NCI-H2107 (cell line): Measurements from ENCODE around the gene COL28A1.
A peak's percentile ranks its signal among the peaks of the same experiment; 100 is the strongest.

Experiments used
- DNase-seq: peaks from one replicate; lab custom pipeline; 2025; lab: John Stamatoyannopoulos, UW

COL28A1 gene

DNA sequence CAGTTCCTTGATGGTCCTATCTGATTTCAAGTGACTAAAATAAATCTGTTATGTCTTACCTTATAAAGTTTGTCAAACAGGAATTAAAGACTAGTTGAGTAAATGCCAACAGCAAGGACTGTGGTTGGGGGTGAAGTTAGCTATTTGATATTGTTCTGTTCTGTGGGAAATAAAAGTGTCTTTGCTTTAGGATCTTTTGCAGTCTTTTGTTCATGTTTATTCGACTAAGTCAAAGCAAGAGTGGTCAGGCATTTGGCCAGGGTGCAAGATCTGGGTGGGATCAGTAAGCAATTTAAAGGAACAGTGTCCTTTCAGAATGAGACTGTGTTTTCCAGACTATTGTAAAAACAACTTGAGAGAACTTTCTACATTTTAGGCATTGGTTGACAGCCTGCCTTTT is at the start of gene COL28A1:
Gene COL28A1 (minus strand): TSS at position 183 of the 400 bp plus-strand sequence. CDS start 2,998 bp downstream, outside the sequence.
- no peak for DNase-seq

- no peak for DNase-seq
Observed at GRCh38 chr7:7584653-7585052, 49.0 kb upstream of the COL28A1 start.

GRCh38 chr7:7583731-7584130 is 48.1 kb upstream of the COL28A1 start:
- DNase-seq, result no peak

DNA sequence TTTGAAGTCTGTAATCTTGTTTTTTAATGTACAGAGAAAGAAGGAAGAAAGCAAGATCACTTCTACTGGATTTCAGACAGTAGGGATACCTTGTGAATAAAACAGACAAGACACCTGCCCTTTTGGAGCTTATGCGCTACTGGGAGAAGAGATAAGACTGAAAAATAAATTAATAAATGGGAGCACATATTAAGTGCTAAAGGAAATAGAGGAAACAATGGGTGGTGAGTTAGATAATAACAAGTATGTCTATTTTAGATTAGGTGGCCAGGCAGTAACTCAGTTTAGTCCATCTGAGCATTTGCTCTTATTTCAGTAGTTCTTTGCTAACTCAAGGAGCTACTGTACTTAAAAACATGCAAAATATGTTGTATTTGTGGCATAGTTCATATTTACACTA is 46.9 kb upstream of the COL28A1 start:
- DNase-seq, result no peak

DNA sequence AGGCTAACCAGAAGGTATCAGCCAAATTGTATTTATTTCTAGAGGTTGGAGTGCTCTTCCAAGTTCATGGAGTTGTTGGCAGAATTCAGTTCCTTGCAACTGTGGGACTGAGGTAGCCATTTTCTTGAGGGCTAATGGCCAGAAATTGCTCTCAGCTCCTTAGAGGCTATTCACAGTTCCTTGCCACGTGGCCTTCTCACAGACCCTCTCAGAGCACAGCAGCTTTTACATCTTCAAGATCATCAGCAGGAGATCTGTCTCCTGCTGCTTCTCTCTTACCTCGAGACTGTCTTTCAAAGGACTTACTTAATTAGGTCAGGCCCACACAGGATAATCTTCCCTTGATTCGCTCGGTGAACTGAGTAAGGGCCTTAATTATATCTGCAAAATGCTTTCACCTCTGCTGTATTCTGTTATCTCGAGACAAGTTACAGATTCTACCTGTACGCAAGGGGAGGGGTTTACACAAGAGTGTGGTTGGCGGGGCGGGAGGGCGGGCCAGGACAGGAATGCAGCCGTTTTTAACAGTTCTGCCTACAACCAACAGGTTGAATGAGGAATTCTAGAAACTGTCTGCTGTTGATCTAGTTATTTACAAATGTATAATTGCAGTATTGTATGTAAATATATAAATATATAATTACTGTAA is 46.0 kb upstream of the COL28A1 start:
- no peak for DNase-seq

DNA sequence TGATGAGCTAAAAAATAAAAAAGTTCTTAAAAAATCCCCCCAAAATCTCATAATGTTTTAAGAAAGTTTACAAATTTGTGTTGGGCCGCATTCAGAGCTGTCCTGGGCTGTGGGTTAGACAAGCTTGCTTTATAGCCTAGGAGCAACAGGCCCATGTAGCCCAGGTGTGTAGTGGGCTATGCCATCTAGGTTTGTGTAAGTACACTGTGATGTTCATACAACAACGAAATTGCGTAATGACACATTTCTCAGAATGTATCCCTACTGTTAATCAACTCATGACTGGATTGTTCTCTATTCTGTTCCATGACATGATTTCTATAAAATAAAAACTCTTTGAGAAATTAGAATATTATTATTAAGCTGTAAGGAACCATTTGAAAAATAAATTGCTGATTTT is 44.0 kb upstream of the COL28A1 start:
- DNase-seq, result no peak

DNA sequence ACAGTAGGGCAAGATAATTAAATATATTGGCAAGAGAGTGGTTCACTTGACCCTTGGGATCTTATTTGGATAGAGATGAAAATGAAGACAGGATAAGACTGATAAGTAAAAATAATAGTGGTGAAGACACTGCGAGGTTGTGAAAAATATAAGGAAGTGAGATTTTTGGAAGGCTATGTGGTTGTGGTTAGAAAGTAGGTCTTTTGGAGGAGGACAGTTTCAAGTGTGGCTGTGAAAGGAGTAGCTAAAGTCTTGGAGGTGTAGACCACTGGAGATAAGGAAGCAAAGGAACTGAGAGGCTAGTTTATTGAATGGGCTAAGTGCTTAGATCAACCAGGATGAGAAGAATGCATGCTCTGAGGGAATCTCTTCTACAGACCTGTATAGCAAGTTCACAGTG is 42.2 kb upstream of the COL28A1 start:
- DNase-seq, result no peak

GRCh38 chr7:7576344-7576743 is 40.7 kb upstream of the COL28A1 start:
- no peak for DNase-seq

GRCh38 chr7:7573701-7574100 is 38.0 kb upstream of the COL28A1 start:
- DNase-seq, result no peak

- DNase-seq, result no peak
Observed at GRCh38 chr7:7570584-7570983, 34.9 kb upstream of the COL28A1 start.

GRCh38 chr7:7569615-7570014 is 33.9 kb upstream of the COL28A1 start:
- no peak for DNase-seq

- no peak for DNase-seq
Observed at GRCh38 chr7:7569081-7569527, 33.4 kb upstream of the COL28A1 start.

DNA sequence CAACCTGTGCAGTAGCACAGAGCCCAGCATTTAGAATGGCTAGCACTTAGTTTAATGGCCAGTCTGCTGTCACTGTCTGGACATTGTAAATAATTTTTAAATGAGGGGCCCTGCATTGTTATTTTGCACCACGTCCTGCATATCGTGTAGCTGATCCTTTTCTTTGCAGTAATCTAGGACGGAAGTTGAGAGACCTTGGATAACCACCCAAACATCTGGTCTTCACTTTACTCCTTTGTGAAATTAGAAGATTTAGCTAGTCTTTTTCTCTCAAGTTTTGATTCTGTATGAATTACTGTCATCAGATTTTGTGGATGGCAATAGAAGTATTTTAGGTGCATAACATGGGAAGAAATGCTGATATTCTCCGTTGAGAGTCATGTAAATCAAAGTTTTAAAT is 32.9 kb upstream of the COL28A1 start:
- DNase-seq, result no peak

DNA sequence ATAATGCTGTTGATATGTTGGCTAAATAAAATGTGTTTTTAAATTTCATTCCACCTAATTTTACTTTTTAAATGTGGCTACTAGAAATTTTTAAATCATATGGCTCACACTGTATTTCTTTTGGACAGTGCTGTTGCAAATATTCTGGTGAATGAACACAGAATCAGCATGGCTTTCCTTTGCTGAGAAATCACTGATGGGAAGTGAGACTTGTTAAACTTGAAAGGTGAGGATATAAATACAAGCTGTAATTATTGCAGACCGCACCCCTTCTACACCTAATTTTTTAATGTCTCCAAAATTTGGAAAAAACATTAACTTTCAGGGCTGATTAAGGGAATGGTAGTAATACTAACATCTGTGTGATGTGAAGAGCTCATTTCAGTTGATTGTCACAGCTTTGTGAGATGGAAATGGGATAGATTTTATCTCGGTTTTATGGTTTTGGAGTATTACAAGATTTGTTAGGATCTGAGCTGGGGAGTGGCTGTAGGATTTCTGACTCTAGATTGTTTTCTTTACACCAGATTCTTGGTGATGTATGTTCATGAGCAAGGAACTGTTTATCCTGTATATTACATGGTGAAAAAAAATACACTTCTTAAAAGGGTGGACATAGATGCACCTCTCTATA is 32.3 kb upstream of the COL28A1 start:
- DNase-seq, result no peak

GRCh38 chr7:7566651-7567611 is 31.3 kb upstream of the COL28A1 start, which contains the start of gene MIOS:
TSS of gene MIOS (plus strand) at chr7:7566884. CDS start at chr7:7572476, 5,592 bp downstream.
- peak; percentile 60 for DNase-seq

DNA sequence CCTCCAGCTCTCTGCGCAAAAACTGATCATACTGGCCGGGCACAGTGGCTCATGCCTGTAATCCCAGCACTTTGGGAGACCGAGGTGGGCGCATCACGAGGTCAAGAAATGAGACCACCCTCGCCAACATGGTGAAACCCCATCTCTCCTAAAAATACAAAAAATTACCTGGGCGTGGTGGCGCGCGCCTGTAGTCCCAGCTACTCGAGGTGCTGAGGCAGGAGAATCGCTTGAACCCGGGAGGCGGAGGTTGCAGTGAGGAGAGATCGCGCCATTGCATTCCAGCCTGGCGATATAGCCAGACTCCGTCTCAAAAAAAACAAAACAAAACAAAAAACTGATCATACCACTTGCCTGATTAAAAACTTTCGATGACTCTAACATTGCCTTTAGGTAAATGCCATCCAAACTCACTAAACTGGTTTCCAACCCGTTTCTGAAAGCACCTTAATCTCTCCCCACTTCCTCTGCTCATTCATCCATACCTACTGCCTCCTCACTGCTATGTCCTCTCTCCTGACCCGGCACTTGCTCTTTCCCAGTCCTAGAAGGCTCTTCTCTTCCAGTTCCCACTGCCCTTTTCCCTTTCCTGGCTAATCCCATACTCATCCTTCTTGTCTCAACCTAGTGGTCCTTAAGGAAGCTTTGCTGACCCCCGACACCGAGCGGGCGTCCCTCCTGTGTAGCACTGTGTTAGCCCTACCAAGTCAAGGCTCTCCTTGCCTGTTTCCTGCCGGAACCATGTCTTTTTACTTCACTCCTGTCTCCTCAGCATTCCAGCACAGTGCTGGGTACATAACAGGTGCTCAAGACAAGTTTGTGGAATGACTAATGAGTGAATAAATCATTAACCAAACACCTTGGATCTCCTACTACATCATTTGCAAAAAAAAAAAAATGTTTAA is 30.3 kb upstream of the COL28A1 start:
- DNase-seq, result no peak

DNA sequence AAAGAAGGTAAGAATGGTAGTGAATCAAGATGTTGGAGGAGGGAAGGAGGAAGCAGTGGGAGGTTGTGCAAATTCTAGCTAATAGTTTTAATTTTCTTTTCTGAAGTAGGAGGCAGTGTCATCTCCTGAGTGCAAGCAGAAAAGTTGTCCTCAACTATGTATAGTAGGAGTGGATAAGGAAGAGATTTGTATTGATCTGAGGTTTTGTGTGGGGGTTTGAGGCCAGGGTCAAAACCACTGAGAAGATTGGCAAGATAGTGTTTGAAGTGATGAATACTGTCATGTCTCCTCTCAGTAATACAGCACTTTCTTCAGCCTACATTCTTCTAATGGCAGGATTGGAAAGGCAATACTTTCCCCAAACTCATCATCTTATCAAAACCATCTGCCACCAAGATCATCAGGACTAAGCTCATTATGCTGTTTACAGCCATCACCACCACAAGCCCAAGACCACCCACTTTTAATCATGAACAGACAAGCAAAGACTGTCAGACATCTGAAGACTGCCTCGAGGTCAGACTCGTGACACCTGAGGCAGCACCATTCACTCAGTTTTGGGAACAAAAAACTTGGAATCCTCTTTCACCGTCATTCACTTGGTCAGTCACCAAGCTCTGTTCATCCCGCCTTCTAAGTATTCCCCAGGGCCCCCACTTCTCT is 29.5 kb upstream of the COL28A1 start:
- DNase-seq, result no peak

DNA sequence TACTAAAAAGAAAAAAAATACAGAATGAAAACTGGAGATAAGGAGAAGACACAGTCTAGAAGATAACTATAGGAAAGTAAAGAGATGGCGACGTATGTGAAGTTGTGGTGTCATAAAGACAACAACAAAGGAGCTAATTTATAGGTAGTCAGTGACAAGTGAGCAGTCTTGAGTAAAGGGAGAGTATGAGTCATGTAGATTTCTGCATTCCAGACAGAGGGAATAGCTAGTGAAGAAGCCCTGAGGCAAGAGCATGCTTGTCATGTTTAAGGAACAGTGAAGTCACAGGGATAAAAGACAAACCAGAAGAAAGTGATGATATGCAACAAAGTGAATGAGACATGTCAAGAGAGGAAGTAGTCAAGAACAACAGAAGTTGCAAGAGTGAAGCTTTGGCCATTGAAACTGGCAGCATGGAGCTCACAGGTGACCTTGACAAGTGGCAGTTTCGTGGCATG is 28.7 kb upstream of the COL28A1 start:
- no peak for DNase-seq

DNA sequence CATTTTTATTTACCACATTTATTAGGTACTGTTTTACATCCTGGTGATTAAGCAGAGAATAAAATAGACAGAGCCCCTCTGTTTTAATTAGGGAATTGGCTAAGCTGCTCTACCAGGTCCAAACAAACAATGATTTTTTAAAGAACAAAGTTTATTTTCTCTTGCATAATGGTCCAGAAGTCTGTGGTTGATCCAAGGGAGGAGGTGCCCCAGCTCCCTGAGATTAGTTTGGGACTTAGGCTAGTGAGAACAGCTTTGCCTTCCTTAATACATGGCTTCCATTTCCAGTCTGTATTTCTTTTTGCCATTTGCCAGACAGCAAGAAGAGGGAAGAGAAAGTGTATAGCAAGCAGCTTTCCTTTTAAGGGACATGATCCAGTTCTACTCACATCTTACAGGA is 28.1 kb upstream of the COL28A1 start:
- no peak for DNase-seq

GRCh38 chr7:7563269-7563668 is 27.6 kb upstream of the COL28A1 start:
- DNase-seq, result no peak

DNA sequence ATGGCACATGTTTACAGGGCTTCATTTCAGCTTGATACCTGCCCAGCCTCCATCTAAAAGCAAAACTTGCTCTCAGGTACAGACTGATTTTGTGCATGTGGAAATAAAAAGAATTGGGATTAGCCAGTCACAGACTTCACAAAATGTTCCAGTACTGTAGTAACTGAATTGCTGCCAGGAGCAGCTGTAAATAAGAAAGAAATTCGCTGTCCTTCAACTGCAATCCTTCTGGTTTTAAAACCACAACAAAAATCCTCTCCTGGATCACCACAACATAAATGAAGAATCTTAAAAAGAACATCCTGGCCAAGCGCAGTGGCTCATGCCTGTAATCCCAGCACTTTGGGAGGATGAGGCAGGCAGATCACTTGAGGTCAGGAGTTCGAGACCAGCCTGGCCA is 27.1 kb upstream of the COL28A1 start:
- DNase-seq, result no peak
